Esophagus squamous epithelium (tissue), 4 donors: ENCODE results near the gene TGM6.

ENCODE experiments used
- CTCF ChIP-seq, 6 experiments: fragments of 450-650 bp in 4 of 6; fragments of 200-600 bp in 2 of 6; sonication (generic) in 2 of 6; IDR thresholded peaks; one replicate each; pipeline ENCODE4 v1.5.1; 2016 to 2019; ENCODE audit warnings: antibody characterized with exemption in 6 of 6, mild to moderate bottlenecking in 4 of 6, moderate library complexity in 4 of 6
- POLR2A ChIP-seq, 4 donors: fragments of 450-650 bp; IDR thresholded peaks; one replicate each; pipeline ENCODE4 v1.6.1; 2017; ENCODE audit warnings: antibody characterized with exemption in 4 of 4, mild to moderate bottlenecking in 4 of 4, moderate library complexity in 3 of 4

GRCh38 chr20:2346188-2346587, 34.5 kb upstream of the TGM6 start:
- no peak for TF ChIP-seq POLR2A (IDR thresholded peaks at IDR 0.05)
- TF ChIP-seq CTCF (IDR thresholded peaks at IDR 0.05) = no peak
